ENCODE data around the gene GPC6. TPM values are rescaled to one million over a fixed set of nuclear protein-coding genes. Genes with fewer than 3 reads are reported as not detected.

The GPC6 gene
- total RNA-seq, 5 donors from 2014 or later (not counting 1 experiment from before 2014, with no cell fraction given) = 0.03 to 0.18 (median 0.06) TPM; not detected in 2

- Mint-ChIP-seq H3K27me3 (no peaks in the 10 kb centered on the region), H3K27ac (no peak overlapping the region), H3K4me1 (no peaks in the 10 kb centered on the region), H3K9me3 (no peaks in the 10 kb centered on the region), H3K36me3 (no peaks in the 10 kb centered on the region), H3K4me3 (no peak overlapping the region)
- Histone ChIP-seq H3K9me3 (no peaks in the 10 kb centered on the region), H3K4me3 (ENCODE audit: control insufficient read depth in 1 of 2, extremely low read depth in 1 of 2, low read length in 1 of 2) (no peak overlapping the region), H3K36me3 (ENCODE audit: control insufficient read depth in 2 of 2, extremely low read depth in 1 of 2, insufficient read depth in 1 of 2, low read length in 1 of 2) (no peaks in the 10 kb centered on the region), H3K4me1 (ENCODE audit: control insufficient read depth in 1 of 2, extremely low read depth in 1 of 2, insufficient read depth in 2 of 2, low read length in 2 of 2) (no peaks in the 10 kb centered on the region), H3K27me3 (replicated peaks in 1 of 2; ENCODE audit: control insufficient read depth in 2 of 2, extremely low read depth in 1 of 2, insufficient read depth in 2 of 2, low read length in 1 of 2) (no peaks in the 10 kb centered on the region), H3K27ac (ENCODE audit: low read length) (no peak overlapping the region)
- ChIA-PET POLR2A (no interaction called here), CTCF (no interaction called here)
- DNase-seq = no peak
- ATAC-seq (replicated peaks in 1 of 4) = no peak
- WGBS (ENCODE audit: insufficient coverage) = no CpG with 5 or more reads among the region's 2 CpGs
Observed at GRCh38 chr13:93603043-93603442, 376.4 kb downstream of the GPC6 start.

- no peak overlapping the region for H3K4me3 ChIP-seq (ENCODE audit: control insufficient read depth in 1 of 2, extremely low read depth in 1 of 2, low read length in 1 of 2)
- Mint-ChIP-seq H3K4me3 (no peak overlapping the region), H3K9me3 (no peaks in the 10 kb centered on the region), H3K27me3 (no peaks in the 10 kb centered on the region), H3K4me1 (no peaks in the 10 kb centered on the region), H3K27ac (no peak overlapping the region), H3K36me3 (no peaks in the 10 kb centered on the region)
- ChIA-PET CTCF (interaction anchor here in 1 of 2 donors (0.6 kb wide), 1 partner anchor 9 kb away, joined by 5 read pairs; no protein-coding TSS in a partner anchor), POLR2A (no interaction called here)
- H3K4me1 ChIP-seq (ENCODE audit: control insufficient read depth in 1 of 2, extremely low read depth in 1 of 2, insufficient read depth in 2 of 2, low read length in 2 of 2) = no peaks in the 10 kb centered on the region
- DNase-seq (no peak), ATAC-seq (replicated peaks in 1 of 4) (no peak)
- H3K27me3 ChIP-seq (replicated peaks in 1 of 2; ENCODE audit: control insufficient read depth in 2 of 2, extremely low read depth in 1 of 2, insufficient read depth in 2 of 2, low read length in 1 of 2) = no peaks in the 10 kb centered on the region
- no peak overlapping the region for H3K27ac ChIP-seq (ENCODE audit: low read length)
- no peaks in the 10 kb centered on the region for H3K9me3 ChIP-seq
- no peaks in the 10 kb centered on the region for H3K36me3 ChIP-seq (ENCODE audit: control insufficient read depth in 2 of 2, extremely low read depth in 1 of 2, insufficient read depth in 1 of 2, low read length in 1 of 2)
- WGBS (ENCODE audit: insufficient coverage) = no CpG with 5 or more reads among the region's 1 CpG
Observed at GRCh38 chr13:93614776-93615175, 388.2 kb downstream of the GPC6 start.

- H3K27me3 ChIP-seq (replicated peaks in 1 of 2; ENCODE audit: control insufficient read depth in 2 of 2, extremely low read depth in 1 of 2, insufficient read depth in 2 of 2, low read length in 1 of 2) = no peaks in the 10 kb centered on the region
- ATAC-seq (replicated peaks in 1 of 4) (no peak), DNase-seq (no peak)
- ChIA-PET POLR2A (no interaction called here), CTCF (no interaction called here)
- Mint-ChIP-seq H3K4me1 (no peaks in the 10 kb centered on the region), H3K9me3 (no peaks in the 10 kb centered on the region), H3K4me3 (no peak overlapping the region), H3K27ac (no peak overlapping the region), H3K36me3 (no peaks in the 10 kb centered on the region), H3K27me3 (peaks cover 0 to 2% of the 10 kb centered on the region in 2 donors)
- H3K4me1 ChIP-seq (ENCODE audit: control insufficient read depth in 1 of 2, extremely low read depth in 1 of 2, insufficient read depth in 2 of 2, low read length in 2 of 2) = no peaks in the 10 kb centered on the region
- H3K9me3 ChIP-seq = no peaks in the 10 kb centered on the region
- H3K4me3 ChIP-seq (ENCODE audit: control insufficient read depth in 1 of 2, extremely low read depth in 1 of 2, low read length in 1 of 2) = no peak overlapping the region
- no CpG with 5 or more reads among the region's 2 CpGs for WGBS (ENCODE audit: insufficient coverage)
- no peak overlapping the region for H3K27ac ChIP-seq (ENCODE audit: low read length)
- no peaks in the 10 kb centered on the region for H3K36me3 ChIP-seq (ENCODE audit: control insufficient read depth in 2 of 2, extremely low read depth in 1 of 2, insufficient read depth in 1 of 2, low read length in 1 of 2)
Observed at GRCh38 chr13:93620181-93620765, 393.7 kb downstream of the GPC6 start.

GRCh38 chr13:93621051-93621450 is 394.4 kb downstream of the GPC6 start:
- Histone ChIP-seq H3K36me3 (ENCODE audit: control insufficient read depth in 2 of 2, extremely low read depth in 1 of 2, insufficient read depth in 1 of 2, low read length in 1 of 2) (no peaks in the 10 kb centered on the region), H3K4me3 (ENCODE audit: control insufficient read depth in 1 of 2, extremely low read depth in 1 of 2, low read length in 1 of 2) (no peak overlapping the region), H3K4me1 (ENCODE audit: control insufficient read depth in 1 of 2, extremely low read depth in 1 of 2, insufficient read depth in 2 of 2, low read length in 2 of 2) (no peaks in the 10 kb centered on the region), H3K9me3 (no peaks in the 10 kb centered on the region), H3K27me3 (replicated peaks in 1 of 2; ENCODE audit: control insufficient read depth in 2 of 2, extremely low read depth in 1 of 2, insufficient read depth in 2 of 2, low read length in 1 of 2) (no peaks in the 10 kb centered on the region), H3K27ac (ENCODE audit: low read length) (no peak overlapping the region)
- ATAC-seq (replicated peaks in 1 of 4) (no peak), DNase-seq (no peak)
- Mint-ChIP-seq H3K27me3 (peaks cover 0 to 2% of the 10 kb centered on the region in 2 donors), H3K27ac (no peak overlapping the region), H3K4me1 (no peaks in the 10 kb centered on the region), H3K9me3 (no peaks in the 10 kb centered on the region), H3K36me3 (no peaks in the 10 kb centered on the region), H3K4me3 (no peak overlapping the region)
- CTCF ChIA-PET = no interaction called here
- WGBS (ENCODE audit: insufficient coverage) = no CpG with 5 or more reads among the region's 2 CpGs
- POLR2A ChIA-PET = no interaction called here

GRCh38 chr13:93621966-93622365 is 395.4 kb downstream of the GPC6 start:
- no peak overlapping the region for H3K27ac Mint-ChIP-seq
- Histone ChIP-seq H3K36me3 (ENCODE audit: control insufficient read depth in 2 of 2, extremely low read depth in 1 of 2, insufficient read depth in 1 of 2, low read length in 1 of 2) (no peaks in the 10 kb centered on the region), H3K4me1 (ENCODE audit: control insufficient read depth in 1 of 2, extremely low read depth in 1 of 2, insufficient read depth in 2 of 2, low read length in 2 of 2) (no peaks in the 10 kb centered on the region), H3K4me3 (ENCODE audit: control insufficient read depth in 1 of 2, extremely low read depth in 1 of 2, low read length in 1 of 2) (no peak overlapping the region), H3K9me3 (no peaks in the 10 kb centered on the region), H3K27ac (ENCODE audit: low read length) (no peak overlapping the region), H3K27me3 (replicated peaks in 1 of 2; ENCODE audit: control insufficient read depth in 2 of 2, extremely low read depth in 1 of 2, insufficient read depth in 2 of 2, low read length in 1 of 2) (no peaks in the 10 kb centered on the region)
- H3K9me3 Mint-ChIP-seq = peaks cover 0 to 4% (median 0%) of the 10 kb centered on the region in 3 donors
- no peak for ATAC-seq (replicated peaks in 1 of 4)
- H3K27me3 Mint-ChIP-seq = peaks cover 0 to 2% of the 10 kb centered on the region in 2 donors
- no peaks in the 10 kb centered on the region for H3K36me3 Mint-ChIP-seq
- H3K4me1 Mint-ChIP-seq = no peaks in the 10 kb centered on the region
- DNase-seq = no peak
- ChIA-PET POLR2A (no interaction called here), CTCF (no interaction called here)
- H3K4me3 Mint-ChIP-seq = no peak overlapping the region

GRCh38 chr13:93624311-93624777 is 397.7 kb downstream of the GPC6 start:
- Mint-ChIP-seq H3K9me3 (peaks cover 0 to 4% (median 0%) of the 10 kb centered on the region in 3 donors), H3K27me3 (peaks cover 0 to 2% of the 10 kb centered on the region in 2 donors), H3K4me3 (no peak overlapping the region), H3K36me3 (no peaks in the 10 kb centered on the region), H3K27ac (no peak overlapping the region), H3K4me1 (no peaks in the 10 kb centered on the region)
- no peaks in the 10 kb centered on the region for H3K9me3 ChIP-seq
- no peaks in the 10 kb centered on the region for H3K4me1 ChIP-seq (ENCODE audit: control insufficient read depth in 1 of 2, extremely low read depth in 1 of 2, insufficient read depth in 2 of 2, low read length in 2 of 2)
- H3K27me3 ChIP-seq (replicated peaks in 1 of 2; ENCODE audit: control insufficient read depth in 2 of 2, extremely low read depth in 1 of 2, insufficient read depth in 2 of 2, low read length in 1 of 2) = no peaks in the 10 kb centered on the region
- no CpG with 5 or more reads among the region's 2 CpGs for WGBS (ENCODE audit: insufficient coverage)
- POLR2A ChIA-PET = no interaction called here
- H3K27ac ChIP-seq (ENCODE audit: low read length) = no peak overlapping the region
- no peak for DNase-seq
- H3K4me3 ChIP-seq (ENCODE audit: control insufficient read depth in 1 of 2, extremely low read depth in 1 of 2, low read length in 1 of 2) = no peak overlapping the region
- CTCF ChIA-PET = interaction anchor here in 1 of 2 donors (0.6 kb wide), 1 partner anchor 75 kb away, joined by 3 read pairs; no protein-coding TSS in a partner anchor
- no peak for ATAC-seq (replicated peaks in 1 of 4)
- H3K36me3 ChIP-seq (ENCODE audit: control insufficient read depth in 2 of 2, extremely low read depth in 1 of 2, insufficient read depth in 1 of 2, low read length in 1 of 2) = no peaks in the 10 kb centered on the region

- H3K36me3 ChIP-seq (ENCODE audit: control insufficient read depth in 2 of 2, extremely low read depth in 1 of 2, insufficient read depth in 1 of 2, low read length in 1 of 2) = no peaks in the 10 kb centered on the region
- no peaks in the 10 kb centered on the region for H3K4me1 Mint-ChIP-seq
- H3K9me3 Mint-ChIP-seq = peaks cover 0 to 4% (median 0%) of the 10 kb centered on the region in 3 donors
- CTCF ChIA-PET = interaction anchor here (0.6 to 0.7 kb wide), 2 partner anchors 159 to 748 kb away, joined by 3 to 4 read pairs; no protein-coding TSS in a partner anchor
- WGBS (ENCODE audit: insufficient coverage) = no CpG with 5 or more reads among the region's 1 CpG
- no peak overlapping the region for H3K27ac Mint-ChIP-seq
- no peaks in the 10 kb centered on the region for H3K36me3 Mint-ChIP-seq
- H3K4me3 ChIP-seq (ENCODE audit: control insufficient read depth in 1 of 2, extremely low read depth in 1 of 2, low read length in 1 of 2) = no peak overlapping the region
- H3K4me3 Mint-ChIP-seq = no peak overlapping the region
- H3K27me3 Mint-ChIP-seq = peaks cover 0 to 2% of the 10 kb centered on the region in 2 donors
- ATAC-seq (replicated peaks in 1 of 4) = no peak
- POLR2A ChIA-PET = no interaction called here
- no peak overlapping the region for H3K27ac ChIP-seq (ENCODE audit: low read length)
- H3K4me1 ChIP-seq (ENCODE audit: control insufficient read depth in 1 of 2, extremely low read depth in 1 of 2, insufficient read depth in 2 of 2, low read length in 2 of 2) = no peaks in the 10 kb centered on the region
- no peaks in the 10 kb centered on the region for H3K27me3 ChIP-seq (replicated peaks in 1 of 2; ENCODE audit: control insufficient read depth in 2 of 2, extremely low read depth in 1 of 2, insufficient read depth in 2 of 2, low read length in 1 of 2)
- H3K9me3 ChIP-seq = no peaks in the 10 kb centered on the region
- DNase-seq = no peak
Observed at GRCh38 chr13:93625536-93625935, 398.9 kb downstream of the GPC6 start.

Data from T-cell (primary cell).